ENCODE data around the gene RBCK1. TPM values are rescaled to one million over a fixed set of nuclear protein-coding genes. Genes with fewer than 3 reads are reported as not detected.

Gene RBCK1
- total and polyA plus RNA-seq, 9 of the 15 experiments (the other 6 are each of a cell fraction or from before 2014, with no cell fraction given): 5.9 to 59.3 (median 26.5) TPM

DNA sequence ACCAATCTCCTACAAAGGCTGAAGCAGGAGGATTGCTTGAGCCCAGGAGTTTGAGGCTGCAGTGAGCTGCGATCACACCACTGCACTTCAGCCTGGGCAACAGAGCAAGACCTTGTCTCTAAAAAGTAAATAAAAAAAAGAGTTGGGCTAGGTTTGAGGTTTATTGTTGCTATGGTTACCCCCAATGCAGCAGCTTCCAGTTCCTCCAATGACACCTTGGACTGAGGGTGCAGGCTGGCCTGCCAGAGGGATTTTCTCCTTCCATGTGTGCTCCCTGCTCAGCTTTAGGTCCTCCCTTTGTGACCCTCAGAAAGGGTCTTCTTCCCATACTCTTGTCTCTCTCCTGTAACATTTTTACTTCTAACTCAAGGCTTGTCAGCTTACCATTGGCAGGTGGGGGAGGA lies 64.8 kb downstream of the RBCK1 start (continued):
- TF ChIP-seq SPI1 (IDR thresholded peaks at IDR 0.05; ENCODE audit: borderline replicate concordance, low read depth, low read length) (no peak), POLR2B (IDR thresholded peaks at IDR 0.05; ENCODE audit: low read depth, partially characterized antibody) (peak; percentile 31)

DNA sequence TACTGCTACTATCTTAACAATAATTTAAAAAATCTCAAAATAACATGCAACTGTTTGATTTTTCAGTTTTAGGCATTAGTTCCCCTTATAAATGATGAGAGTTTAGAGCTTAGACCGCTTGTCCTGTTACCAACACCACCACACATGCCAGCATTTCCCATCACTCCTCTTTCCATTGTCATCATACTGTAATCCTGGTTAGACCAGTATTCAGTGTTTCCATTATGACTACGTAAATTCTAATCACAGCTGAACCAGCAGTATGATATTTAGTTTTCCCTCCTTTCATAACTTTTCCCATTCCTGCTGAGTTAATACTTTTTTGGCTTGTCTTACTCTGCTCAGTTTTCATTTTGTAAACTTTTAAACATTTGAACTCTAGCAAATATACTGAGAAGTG lies 66.5 kb downstream of the RBCK1 start:
- H3K27me3 ChIP-seq (ENCODE audit: control insufficient read depth in 2 of 2, insufficient read depth in 2 of 2, low read length in 2 of 2): no peaks in the 10 kb centered on the region
- H3K4me2 ChIP-seq (ENCODE audit: insufficient read depth, low read length): no peak overlapping the region
- BruUV-seq (replicated peaks): no TSS peak
- H3K9me3 ChIP-seq (replicated peaks; ENCODE audit: control insufficient read depth, insufficient read depth, low read depth, low read length): no peaks in the 10 kb centered on the region; the same call in 1 of the 2 replicates
- no peak overlapping the region for H3K4me3 ChIP-seq
- no peaks in the 10 kb centered on the region for H3K9me1 ChIP-seq (ENCODE audit: control insufficient read depth, insufficient read depth, low read length)
- intact Hi-C loops (cut with micrococcal nuclease) (no loop called here), in situ Hi-C loops (cut with MboI) (no loop called here)
- POLR2A ChIA-PET: interaction anchor here (1.0 kb wide), 1 partner anchor 75 kb away, joined by 3 read pairs; no protein-coding TSS in a partner anchor
- WGBS (ENCODE audit: insufficient coverage, low coverage, missing lambda C conversion rate): 73% methylated on average over 2 of the region's 2 CpGs
- no peaks in the 10 kb centered on the region for H3K79me2 ChIP-seq (ENCODE audit: control insufficient read depth, insufficient read depth, low read length)
- H3K36me3 ChIP-seq (ENCODE audit: control insufficient read depth, insufficient read depth, low read length): peaks cover 37% of the 10 kb centered on the region; the same call in 2 of the 3 replicates
- no peaks in the 10 kb centered on the region for H4K20me1 ChIP-seq (replicated peaks; ENCODE audit: control insufficient read depth, insufficient read depth, low read length)
- no peak for DNase-seq (ENCODE audit: extremely low read depth in 1 of 4, low spot score in 3 of 4)
- FAIRE-seq: no peak
- ATAC-seq: no peak
- H2AFZ ChIP-seq (ENCODE audit: low read depth, low read length): no peak overlapping the region
- no peak overlapping the region for H3K27ac ChIP-seq (ENCODE audit: extremely low read depth, low read depth, low read length)
- CTCF ChIA-PET (ENCODE audit: low intra/inter-chr PET ratio): no interaction called here
- no peaks in the 10 kb centered on the region; a peak in 2 of 5 replicates for H3K4me1 ChIP-seq (replicated peaks in 1 of 2; ENCODE audit: control insufficient read depth in 2 of 2, insufficient read depth in 2 of 2, low read length in 2 of 2)
- no peak overlapping the region for H3K9ac ChIP-seq (ENCODE audit: insufficient read depth in 1 of 2, low read depth in 2 of 2, low read length in 2 of 2)
- no peak for TF ChIP-seq THRAP3 (IDR thresholded peaks at IDR 0.05; ENCODE audit: borderline replicate concordance)
- TF ChIP-seq MEF2A (IDR thresholded peaks at IDR 0.05; ENCODE audit: control insufficient read depth, low read depth, low read length): no peak
- no peak for TF ChIP-seq ZKSCAN1 (IDR thresholded peaks at IDR 0.05; ENCODE audit: low read depth, low read length)
- no peak for TF ChIP-seq TARDBP (IDR thresholded peaks at IDR 0.05)
- TF ChIP-seq, protein P1, sequence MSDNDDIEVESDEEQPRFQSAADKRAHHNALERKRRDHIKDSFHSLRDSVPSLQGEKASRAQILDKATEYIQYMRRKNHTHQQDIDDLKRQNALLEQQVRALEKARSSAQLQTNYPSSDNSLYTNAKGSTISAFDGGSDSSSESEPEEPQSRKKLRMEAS (CRISPR knock-in tag; IDR thresholded peaks at IDR 0.05): no peak
- TF ChIP-seq RNF219 (CRISPR knock-in tag; IDR thresholded peaks at IDR 0.05): no peak
- no peak for TF ChIP-seq MAFG (tag; conservative IDR thresholded peaks at IDR 0.05)
- TF ChIP-seq KLF16 (IDR thresholded peaks at IDR 0.05): no peak
- TF ChIP-seq NFE2 (IDR thresholded peaks at IDR 0.05; ENCODE audit: low read depth): no peak
- TF ChIP-seq ZBTB12 (CRISPR knock-in tag; IDR thresholded peaks at IDR 0.05): no peak
- TF ChIP-seq, protein P2, sequence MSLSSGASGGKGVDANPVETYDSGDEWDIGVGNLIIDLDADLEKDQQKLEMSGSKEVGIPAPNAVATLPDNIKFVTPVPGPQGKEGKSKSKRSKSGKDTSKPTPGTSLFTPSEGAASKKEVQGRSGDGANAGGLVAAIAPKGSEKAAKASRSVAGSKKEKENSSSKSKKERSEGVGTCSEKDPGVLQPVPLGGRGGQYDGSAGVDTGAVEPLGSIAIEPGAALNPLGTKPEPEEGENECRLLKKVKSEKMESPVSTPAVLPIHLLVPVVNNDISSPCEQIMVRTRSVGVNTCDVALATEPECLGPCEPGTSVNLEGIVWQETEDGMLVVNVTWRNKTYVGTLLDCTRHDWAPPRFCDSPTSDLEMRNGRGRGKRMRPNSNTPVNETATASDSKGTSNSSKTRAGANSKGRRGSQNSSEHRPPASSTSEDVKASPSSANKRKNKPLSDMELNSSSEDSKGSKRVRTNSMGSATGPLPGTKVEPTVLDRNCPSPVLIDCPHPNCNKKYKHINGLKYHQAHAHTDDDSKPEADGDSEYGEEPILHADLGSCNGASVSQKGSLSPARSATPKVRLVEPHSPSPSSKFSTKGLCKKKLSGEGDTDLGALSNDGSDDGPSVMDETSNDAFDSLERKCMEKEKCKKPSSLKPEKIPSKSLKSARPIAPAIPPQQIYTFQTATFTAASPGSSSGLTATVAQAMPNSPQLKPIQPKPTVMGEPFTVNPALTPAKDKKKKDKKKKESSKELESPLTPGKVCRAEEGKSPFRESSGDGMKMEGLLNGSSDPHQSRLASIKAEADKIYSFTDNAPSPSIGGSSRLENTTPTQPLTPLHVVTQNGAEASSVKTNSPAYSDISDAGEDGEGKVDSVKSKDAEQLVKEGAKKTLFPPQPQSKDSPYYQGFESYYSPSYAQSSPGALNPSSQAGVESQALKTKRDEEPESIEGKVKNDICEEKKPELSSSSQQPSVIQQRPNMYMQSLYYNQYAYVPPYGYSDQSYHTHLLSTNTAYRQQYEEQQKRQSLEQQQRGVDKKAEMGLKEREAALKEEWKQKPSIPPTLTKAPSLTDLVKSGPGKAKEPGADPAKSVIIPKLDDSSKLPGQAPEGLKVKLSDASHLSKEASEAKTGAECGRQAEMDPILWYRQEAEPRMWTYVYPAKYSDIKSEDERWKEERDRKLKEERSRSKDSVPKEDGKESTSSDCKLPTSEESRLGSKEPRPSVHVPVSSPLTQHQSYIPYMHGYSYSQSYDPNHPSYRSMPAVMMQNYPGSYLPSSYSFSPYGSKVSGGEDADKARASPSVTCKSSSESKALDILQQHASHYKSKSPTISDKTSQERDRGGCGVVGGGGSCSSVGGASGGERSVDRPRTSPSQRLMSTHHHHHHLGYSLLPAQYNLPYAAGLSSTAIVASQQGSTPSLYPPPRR (CRISPR knock-in tag; IDR thresholded peaks at IDR 0.05; ENCODE audit: borderline replicate concordance): no peak
- TF ChIP-seq TRIM24 (IDR thresholded peaks at IDR 0.05): no peak
